GM23338 (cell line): ENCODE data around the gene NFX1. TPM values are rescaled to one million over a fixed set of nuclear protein-coding genes. Genes with fewer than 3 reads are reported as not detected.

Experiments
- ATAC-seq: fragments of 200-7000 bp; cut with Tn5 transposase; 3 replicates; pipeline ENCODE4 v1.9.1; 2020
- DNase-seq: peaks from one replicate; pipeline ENCODE4 v3.0.0-alpha.2; 2015; ENCODE audit warnings: low spot score
- H2AFZ ChIP-seq: fragments of 200-600 bp; sonication (generic); 2 replicates; pipeline ENCODE4 v1.8.0; 2016; ENCODE audit warnings: antibody characterized with exemption, mild to moderate bottlenecking, moderate library complexity
- H3F3A ChIP-seq: fragments of 200-600 bp; sonication (generic); replicated peaks from 2 replicates; pipeline ENCODE4 v1.8.0; 2017; ENCODE audit warnings: antibody characterized with exemption, mixed run types, low read depth
- H3K27ac ChIP-seq: fragments of 200-600 bp; sonication (generic); 2 replicates; pipeline ENCODE4 v1.6.1; 2016; ENCODE audit warnings: low read depth
- H3K27me3 ChIP-seq: fragments of 200-600 bp; sonication (generic); 2 replicates; pipeline ENCODE4 v1.8.0; 2016; ENCODE audit warnings: mild to moderate bottlenecking, mixed run types, moderate library complexity; ENCODE audit not compliant: insufficient read depth
- H3K36me3 ChIP-seq: fragments of 200-600 bp; sonication (generic); 2 replicates; pipeline ENCODE4 v1.8.0; 2016; ENCODE audit warnings: mild to moderate bottlenecking; ENCODE audit not compliant: insufficient read depth
- H3K4me1 ChIP-seq: fragments of 200-600 bp; sonication (generic); 2 replicates; pipeline ENCODE4 v1.8.0; 2016; ENCODE audit warnings: mild to moderate bottlenecking, moderate library complexity; ENCODE audit not compliant: insufficient read depth
- H3K4me2 ChIP-seq: fragments of 200-600 bp; sonication (generic); 2 replicates; pipeline ENCODE4 v1.7.1; 2017; ENCODE audit warnings: mixed run types
- H3K4me3 ChIP-seq: fragments of 200-600 bp; sonication (generic); 2 replicates; pipeline ENCODE4 v1.6.1; 2016; ENCODE audit warnings: mixed run types
- H3K79me2 ChIP-seq: fragments of 200-600 bp; sonication (generic); replicated peaks from 2 replicates; pipeline ENCODE4 v1.8.0; 2017; ENCODE audit warnings: mild to moderate bottlenecking; ENCODE audit not compliant: insufficient read depth
- H3K9me2 ChIP-seq: fragments of 200-600 bp; sonication (generic); 2 replicates; pipeline ENCODE4 v1.8.0; 2017; ENCODE audit not compliant: insufficient read depth
- H4K20me1 ChIP-seq: fragments of 200-600 bp; sonication (generic); replicated peaks from 2 replicates; pipeline ENCODE4 v1.8.0; 2017; ENCODE audit warnings: mild to moderate bottlenecking; ENCODE audit not compliant: insufficient read depth
- H3K27ac Mint-ChIP-seq: 2 replicates; pipeline ENCODE4 v1.8.0; 2020; ENCODE audit warnings: inconsistent platforms, mild to moderate bottlenecking, moderate library complexity, mixed read lengths
- H3K27me3 Mint-ChIP-seq: 3 replicates; pipeline ENCODE4 v1.8.0; 2022; ENCODE audit warnings: low read depth, mild to moderate bottlenecking, moderate library complexity, mixed read lengths, inconsistent platforms; ENCODE audit not compliant: insufficient read depth, poor library complexity
- H3K36me3 Mint-ChIP-seq: 3 replicates; pipeline ENCODE4 v1.8.0; 2021; ENCODE audit warnings: low read depth, mild to moderate bottlenecking, inconsistent platforms, moderate library complexity, mixed read lengths
- H3K4me1 Mint-ChIP-seq: 3 replicates; pipeline ENCODE4 v1.8.0; 2020; ENCODE audit warnings: mild to moderate bottlenecking, inconsistent platforms, mixed read lengths
- H3K4me3 Mint-ChIP-seq: 3 replicates; pipeline ENCODE4 v1.8.0; 2021; ENCODE audit warnings: moderate library complexity, mild to moderate bottlenecking, inconsistent platforms, mixed read lengths
- H3K9me3 Mint-ChIP-seq: 3 replicates; pipeline ENCODE4 v1.8.0; 2020; ENCODE audit warnings: moderate library complexity, mild to moderate bottlenecking, inconsistent platforms, mixed read lengths
- CREB1 ChIP-seq: fragments of 250-450 bp; sonication (Bioruptor Pico); IDR thresholded peaks from 2 replicates; pipeline ENCODE4 v1.5.0; 2020; ENCODE audit warnings: low read depth, mild to moderate bottlenecking, moderate library complexity
- EZH2 ChIP-seq: fragments of 200-600 bp; sonication (generic); IDR thresholded peaks from one replicate; pipeline ENCODE4 v1.8.0; 2017; ENCODE audit warnings: antibody characterized with exemption, mild to moderate bottlenecking, low read depth; ENCODE audit not compliant: unreplicated experiment
- EZH2phosphoT487 ChIP-seq: fragments of 200-600 bp; sonication (generic); IDR thresholded peaks from one replicate; pipeline ENCODE4 v1.8.1; 2018; ENCODE audit warnings: antibody characterized with exemption; ENCODE audit not compliant: unreplicated experiment
- JUNB ChIP-seq: IDR thresholded peaks from one replicate; pipeline ENCODE4 v1.6.1; 2016; ENCODE audit warnings: antibody characterized with exemption; ENCODE audit not compliant: unreplicated experiment
- NANOG ChIP-seq: IDR thresholded peaks from 2 replicates; pipeline ENCODE4 v1.6.1; 2016; ENCODE audit warnings: antibody characterized with exemption, borderline replicate concordance
- POLR2AphosphoS5 ChIP-seq: IDR thresholded peaks from 2 replicates; pipeline ENCODE4 v1.6.1; 2016; ENCODE audit warnings: antibody characterized with exemption, low read depth
- STAT1 ChIP-seq: IDR thresholded peaks from one replicate; pipeline ENCODE4 v1.6.1; 2016; ENCODE audit warnings: antibody characterized with exemption; ENCODE audit not compliant: unreplicated experiment
- ZNF114 ChIP-seq: fragments of 250-450 bp; sonication (Bioruptor Pico); IDR thresholded peaks from 2 replicates; pipeline ENCODE4 v1.5.0; 2020; ENCODE audit warnings: mild to moderate bottlenecking, moderate library complexity
- ZNF331 ChIP-seq: fragments of 250-450 bp; sonication (Bioruptor Pico); IDR thresholded peaks from 2 replicates; pipeline ENCODE4 v1.5.0; 2020; ENCODE audit warnings: low read depth, mild to moderate bottlenecking, moderate library complexity
- polyA plus RNA-seq: library from polyadenylated mRNA; unstranded; fragments of >200 nt; fragmentation: Nextera tagmentation; extraction: Ambion mirVana; gene quantifications from 2 replicates; pipeline ENCODE4 v1.2.1, GENCODE V29; 2016
- total RNA-seq: library from RNA; depleted of rRNA; stranded (reverse); fragments of >200 nt; shearing (Covaris generic); gene quantifications from 2 replicates; pipeline ENCODE4 v1.2.3, GENCODE V29; 2014
- TF ChIP-seq, protein P1 (sequence below): IDR thresholded peaks from one replicate; pipeline ENCODE4 v1.6.1; 2018; ENCODE audit warnings: antibody characterized with exemption; ENCODE audit not compliant: unreplicated experiment
- TF ChIP-seq, protein P2 (sequence below): fragments of 250-450 bp; sonication (Bioruptor Pico); IDR thresholded peaks from 2 replicates; pipeline ENCODE4 v1.5.0; 2020; ENCODE audit warnings: mild to moderate bottlenecking, moderate library complexity
- TF ChIP-seq, protein P3 (sequence below): IDR thresholded peaks from 2 replicates; pipeline ENCODE4 v1.6.1; 2016; ENCODE audit warnings: antibody characterized with exemption
- TF ChIP-seq, protein P4 (sequence below), 2 experiments: fragments of 200-600 bp in 1 of 2; sonication (generic) in 1 of 2; conservative IDR thresholded peaks; 2 replicates each; pipeline versions ENCODE4 v1.5.1 to v1.6.1; 2016 to 2017; ENCODE audit warnings: antibody characterized with exemption in 2 of 2, low read depth in 2 of 2, mild to moderate bottlenecking in 2 of 2, moderate library complexity in 1 of 2

The NFX1 gene
- total and polyA plus RNA-seq, 2 experiments from 2014 or later = 13.9 to 26.1 TPM

DNA sequence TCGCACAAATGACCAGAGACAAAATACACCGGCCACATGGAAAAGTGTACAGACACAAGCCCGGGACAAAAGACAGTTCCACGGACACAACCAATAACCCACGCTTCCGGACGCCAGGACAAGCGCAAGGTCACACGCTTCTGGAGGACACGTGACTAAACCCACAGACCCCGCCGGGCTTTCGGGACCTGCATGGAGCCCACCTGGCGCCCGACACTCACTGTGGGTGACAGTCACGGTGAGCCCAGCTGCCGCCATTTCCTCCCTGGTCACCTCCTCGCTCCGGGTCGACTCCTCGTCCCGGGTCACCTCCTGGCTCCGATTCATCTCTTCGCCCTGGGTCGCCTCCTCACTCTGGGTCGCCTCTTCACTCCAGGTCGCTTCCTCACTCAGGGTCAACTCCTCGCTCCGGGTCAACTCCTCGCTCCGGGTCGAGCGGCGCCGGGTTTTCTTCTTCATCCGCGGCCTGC is 26.3 kb upstream of the NFX1 start:
- peaks cover 5% of the 10 kb centered on the region; the same call in 1 of the 2 replicates for H3K4me1 ChIP-seq
- H3K79me2 ChIP-seq = peaks cover 40% of the 10 kb centered on the region
- peak overlapping the region; percentile 86 for H2AFZ ChIP-seq
- ATAC-seq (no peak), DNase-seq (no peak)
- H3K27ac ChIP-seq = 0 out of 2 replicates have a peak overlapping the region, but pooled peaks have one; percentile 32
- peaks cover 16% of the 10 kb centered on the region for H4K20me1 ChIP-seq
- Mint-ChIP-seq H3K4me3 (peak overlapping the region; percentile 97), H3K9me3 (no peaks in the 10 kb centered on the region), H3K4me1 (peaks cover 10% of the 10 kb centered on the region), H3K36me3 (peaks cover 54% of the 10 kb centered on the region), H3K27ac (peak overlapping the region; percentile 87), H3K27me3 (peaks cover 2% of the 10 kb centered on the region)
- H3K9me2 ChIP-seq = no peaks in the 10 kb centered on the region
- peaks cover 49% of the 10 kb centered on the region for H3K36me3 ChIP-seq
- peak overlapping the region; percentile 98 for H3K4me2 ChIP-seq
- no peak for TF ChIP-seq NANOG
- TF ChIP-seq, protein P1, sequence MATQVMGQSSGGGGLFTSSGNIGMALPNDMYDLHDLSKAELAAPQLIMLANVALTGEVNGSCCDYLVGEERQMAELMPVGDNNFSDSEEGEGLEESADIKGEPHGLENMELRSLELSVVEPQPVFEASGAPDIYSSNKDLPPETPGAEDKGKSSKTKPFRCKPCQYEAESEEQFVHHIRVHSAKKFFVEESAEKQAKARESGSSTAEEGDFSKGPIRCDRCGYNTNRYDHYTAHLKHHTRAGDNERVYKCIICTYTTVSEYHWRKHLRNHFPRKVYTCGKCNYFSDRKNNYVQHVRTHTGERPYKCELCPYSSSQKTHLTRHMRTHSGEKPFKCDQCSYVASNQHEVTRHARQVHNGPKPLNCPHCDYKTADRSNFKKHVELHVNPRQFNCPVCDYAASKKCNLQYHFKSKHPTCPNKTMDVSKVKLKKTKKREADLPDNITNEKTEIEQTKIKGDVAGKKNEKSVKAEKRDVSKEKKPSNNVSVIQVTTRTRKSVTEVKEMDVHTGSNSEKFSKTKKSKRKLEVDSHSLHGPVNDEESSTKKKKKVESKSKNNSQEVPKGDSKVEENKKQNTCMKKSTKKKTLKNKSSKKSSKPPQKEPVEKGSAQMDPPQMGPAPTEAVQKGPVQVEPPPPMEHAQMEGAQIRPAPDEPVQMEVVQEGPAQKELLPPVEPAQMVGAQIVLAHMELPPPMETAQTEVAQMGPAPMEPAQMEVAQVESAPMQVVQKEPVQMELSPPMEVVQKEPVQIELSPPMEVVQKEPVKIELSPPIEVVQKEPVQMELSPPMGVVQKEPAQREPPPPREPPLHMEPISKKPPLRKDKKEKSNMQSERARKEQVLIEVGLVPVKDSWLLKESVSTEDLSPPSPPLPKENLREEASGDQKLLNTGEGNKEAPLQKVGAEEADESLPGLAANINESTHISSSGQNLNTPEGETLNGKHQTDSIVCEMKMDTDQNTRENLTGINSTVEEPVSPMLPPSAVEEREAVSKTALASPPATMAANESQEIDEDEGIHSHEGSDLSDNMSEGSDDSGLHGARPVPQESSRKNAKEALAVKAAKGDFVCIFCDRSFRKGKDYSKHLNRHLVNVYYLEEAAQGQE = no peak
- TF ChIP-seq ZNF114 = no peak
- TF ChIP-seq, protein P2, sequence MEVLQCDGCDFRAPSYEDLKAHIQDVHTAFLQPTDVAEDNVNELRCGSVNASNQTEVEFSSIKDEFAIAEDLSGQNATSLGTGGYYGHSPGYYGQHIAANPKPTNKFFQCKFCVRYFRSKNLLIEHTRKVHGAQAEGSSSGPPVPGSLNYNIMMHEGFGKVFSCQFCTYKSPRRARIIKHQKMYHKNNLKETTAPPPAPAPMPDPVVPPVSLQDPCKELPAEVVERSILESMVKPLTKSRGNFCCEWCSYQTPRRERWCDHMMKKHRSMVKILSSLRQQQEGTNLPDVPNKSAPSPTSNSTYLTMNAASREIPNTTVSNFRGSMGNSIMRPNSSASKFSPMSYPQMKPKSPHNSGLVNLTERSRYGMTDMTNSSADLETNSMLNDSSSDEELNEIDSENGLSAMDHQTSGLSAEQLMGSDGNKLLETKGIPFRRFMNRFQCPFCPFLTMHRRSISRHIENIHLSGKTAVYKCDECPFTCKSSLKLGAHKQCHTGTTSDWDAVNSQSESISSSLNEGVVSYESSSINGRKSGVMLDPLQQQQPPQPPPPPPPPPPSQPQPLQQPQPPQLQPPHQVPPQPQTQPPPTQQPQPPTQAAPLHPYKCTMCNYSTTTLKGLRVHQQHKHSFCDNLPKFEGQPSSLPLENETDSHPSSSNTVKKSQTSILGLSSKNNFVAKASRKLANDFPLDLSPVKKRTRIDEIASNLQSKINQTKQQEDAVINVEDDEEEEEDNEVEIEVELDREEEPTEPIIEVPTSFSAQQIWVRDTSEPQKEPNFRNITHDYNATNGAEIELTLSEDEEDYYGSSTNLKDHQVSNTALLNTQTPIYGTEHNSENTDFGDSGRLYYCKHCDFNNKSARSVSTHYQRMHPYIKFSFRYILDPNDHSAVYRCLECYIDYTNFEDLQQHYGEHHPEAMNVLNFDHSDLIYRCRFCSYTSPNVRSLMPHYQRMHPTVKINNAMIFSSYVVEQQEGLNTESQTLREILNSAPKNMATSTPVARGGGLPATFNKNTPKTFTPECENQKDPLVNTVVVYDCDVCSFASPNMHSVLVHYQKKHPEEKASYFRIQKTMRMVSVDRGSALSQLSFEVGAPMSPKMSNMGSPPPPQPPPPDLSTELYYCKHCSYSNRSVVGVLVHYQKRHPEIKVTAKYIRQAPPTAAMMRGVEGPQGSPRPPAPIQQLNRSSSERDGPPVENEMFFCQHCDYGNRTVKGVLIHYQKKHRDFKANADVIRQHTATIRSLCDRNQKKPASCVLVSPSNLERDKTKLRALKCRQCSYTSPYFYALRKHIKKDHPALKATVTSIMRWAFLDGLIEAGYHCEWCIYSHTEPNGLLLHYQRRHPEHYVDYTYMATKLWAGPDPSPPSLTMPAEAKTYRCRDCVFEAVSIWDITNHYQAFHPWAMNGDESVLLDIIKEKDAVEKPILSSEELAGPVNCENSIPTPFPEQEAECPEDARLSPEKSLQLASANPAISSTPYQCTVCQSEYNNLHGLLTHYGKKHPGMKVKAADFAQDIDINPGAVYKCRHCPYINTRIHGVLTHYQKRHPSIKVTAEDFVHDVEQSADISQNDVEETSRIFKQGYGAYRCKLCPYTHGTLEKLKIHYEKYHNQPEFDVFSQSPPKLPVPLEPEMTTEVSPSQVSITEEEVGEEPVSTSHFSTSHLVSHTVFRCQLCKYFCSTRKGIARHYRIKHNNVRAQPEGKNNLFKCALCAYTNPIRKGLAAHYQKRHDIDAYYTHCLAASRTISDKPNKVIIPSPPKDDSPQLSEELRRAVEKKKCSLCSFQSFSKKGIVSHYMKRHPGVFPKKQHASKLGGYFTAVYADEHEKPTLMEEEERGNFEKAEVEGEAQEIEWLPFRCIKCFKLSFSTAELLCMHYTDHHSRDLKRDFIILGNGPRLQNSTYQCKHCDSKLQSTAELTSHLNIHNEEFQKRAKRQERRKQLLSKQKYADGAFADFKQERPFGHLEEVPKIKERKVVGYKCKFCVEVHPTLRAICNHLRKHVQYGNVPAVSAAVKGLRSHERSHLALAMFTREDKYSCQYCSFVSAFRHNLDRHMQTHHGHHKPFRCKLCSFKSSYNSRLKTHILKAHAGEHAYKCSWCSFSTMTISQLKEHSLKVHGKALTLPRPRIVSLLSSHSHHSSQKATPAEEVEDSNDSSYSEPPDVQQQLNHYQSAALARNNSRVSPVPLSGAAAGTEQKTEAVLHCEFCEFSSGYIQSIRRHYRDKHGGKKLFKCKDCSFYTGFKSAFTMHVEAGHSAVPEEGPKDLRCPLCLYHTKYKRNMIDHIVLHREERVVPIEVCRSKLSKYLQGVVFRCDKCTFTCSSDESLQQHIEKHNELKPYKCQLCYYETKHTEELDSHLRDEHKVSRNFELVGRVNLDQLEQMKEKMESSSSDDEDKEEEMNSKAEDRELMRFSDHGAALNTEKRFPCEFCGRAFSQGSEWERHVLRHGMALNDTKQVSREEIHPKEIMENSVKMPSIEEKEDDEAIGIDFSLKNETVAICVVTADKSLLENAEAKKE (CRISPR knock-in tag) = no peak
- no peak for TF ChIP-seq EZH2phosphoT487
- TF ChIP-seq EZH2 = no peak
- TF ChIP-seq CREB1 (CRISPR knock-in tag) = no peak
- no peak for TF ChIP-seq JUNB
- TF ChIP-seq, protein P3, sequence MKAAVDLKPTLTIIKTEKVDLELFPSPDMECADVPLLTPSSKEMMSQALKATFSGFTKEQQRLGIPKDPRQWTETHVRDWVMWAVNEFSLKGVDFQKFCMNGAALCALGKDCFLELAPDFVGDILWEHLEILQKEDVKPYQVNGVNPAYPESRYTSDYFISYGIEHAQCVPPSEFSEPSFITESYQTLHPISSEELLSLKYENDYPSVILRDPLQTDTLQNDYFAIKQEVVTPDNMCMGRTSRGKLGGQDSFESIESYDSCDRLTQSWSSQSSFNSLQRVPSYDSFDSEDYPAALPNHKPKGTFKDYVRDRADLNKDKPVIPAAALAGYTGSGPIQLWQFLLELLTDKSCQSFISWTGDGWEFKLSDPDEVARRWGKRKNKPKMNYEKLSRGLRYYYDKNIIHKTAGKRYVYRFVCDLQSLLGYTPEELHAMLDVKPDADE = no peak
- TF ChIP-seq STAT1 = no peak
- TF ChIP-seq, protein P4, sequence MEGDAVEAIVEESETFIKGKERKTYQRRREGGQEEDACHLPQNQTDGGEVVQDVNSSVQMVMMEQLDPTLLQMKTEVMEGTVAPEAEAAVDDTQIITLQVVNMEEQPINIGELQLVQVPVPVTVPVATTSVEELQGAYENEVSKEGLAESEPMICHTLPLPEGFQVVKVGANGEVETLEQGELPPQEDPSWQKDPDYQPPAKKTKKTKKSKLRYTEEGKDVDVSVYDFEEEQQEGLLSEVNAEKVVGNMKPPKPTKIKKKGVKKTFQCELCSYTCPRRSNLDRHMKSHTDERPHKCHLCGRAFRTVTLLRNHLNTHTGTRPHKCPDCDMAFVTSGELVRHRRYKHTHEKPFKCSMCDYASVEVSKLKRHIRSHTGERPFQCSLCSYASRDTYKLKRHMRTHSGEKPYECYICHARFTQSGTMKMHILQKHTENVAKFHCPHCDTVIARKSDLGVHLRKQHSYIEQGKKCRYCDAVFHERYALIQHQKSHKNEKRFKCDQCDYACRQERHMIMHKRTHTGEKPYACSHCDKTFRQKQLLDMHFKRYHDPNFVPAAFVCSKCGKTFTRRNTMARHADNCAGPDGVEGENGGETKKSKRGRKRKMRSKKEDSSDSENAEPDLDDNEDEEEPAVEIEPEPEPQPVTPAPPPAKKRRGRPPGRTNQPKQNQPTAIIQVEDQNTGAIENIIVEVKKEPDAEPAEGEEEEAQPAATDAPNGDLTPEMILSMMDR (conservative IDR thresholded peaks at IDR 0.05; ENCODE audit: low read depth in 2 of 2) = no peak
- TF ChIP-seq ZNF331 = no peak
- TF ChIP-seq POLR2AphosphoS5 = no peak
- no peaks in the 10 kb centered on the region for H3K27me3 ChIP-seq
- H3K4me3 ChIP-seq = peak overlapping the region; percentile 99
- H3F3A ChIP-seq = no peaks in the 10 kb centered on the region
